T-helper 2 cell treated with Interferon-gamma antibody and Interleukin-4, amounts not matched to agents 100 ng/mL and 5 ng/mL, for 36 hours (primary cell): ENCODE measurements around the gene CELA2A. TPM values are rescaled to one million over a fixed set of nuclear protein-coding genes. Genes with fewer than 3 reads are reported as not detected.

Source experiments
- intact Hi-C: fragments of 100-400 bp; cut with micrococcal nuclease; formaldehyde crosslinking; loops from one replicate; pipeline ENCODE4 v1.15.1; 2023
- total RNA-seq: library from RNA; stranded (reverse); gene quantifications from 2 replicates; pipeline ENCODE4 v1.2.3, GENCODE V29; 2022

The CELA2A gene
- total RNA-seq, result not detected in 2 replicates

GRCh38 chr1:15456313-15456954, at the start of gene CELA2A:
Gene CELA2A (plus strand): TSS chr1:15456732. CDS start chr1:15456754, 22 bp downstream.
- intact Hi-C loops, result no loop called here

- intact Hi-C loops, result no loop called here
Measured at GRCh38 chr1:15407580-15407979, 49.0 kb upstream of the CELA2A start.

- intact Hi-C loops, result loop anchor here (1.0 kb wide), 1 partner anchor 8 kb away; no protein-coding TSS in a partner anchor
Measured at GRCh38 chr1:15408890-15409387, 47.6 kb upstream of the CELA2A start.

- intact Hi-C loops, result loop anchor here (1.0 kb wide), 1 partner anchor 8 kb away; no protein-coding TSS in a partner anchor
Measured at GRCh38 chr1:15409388-15410222, 46.9 kb upstream of the CELA2A start, which contains the start of gene EFHD2. Gene EFHD2 (plus strand): TSS chr1:15409888. CDS start chr1:15409972, 84 bp downstream.

- intact Hi-C loops, result no loop called here
Measured at GRCh38 chr1:15410223-15410883, 46.2 kb upstream of the CELA2A start.

- intact Hi-C loops, result no loop called here
Measured at GRCh38 chr1:15410884-15411245, 45.7 kb upstream of the CELA2A start.

- intact Hi-C loops, result no loop called here
Measured at GRCh38 chr1:15411593-15412137, 44.9 kb upstream of the CELA2A start.

GRCh38 chr1:15412175-15412800, 44.2 kb upstream of the CELA2A start:
- intact Hi-C loops, result no loop called here

- intact Hi-C loops, result no loop called here
Measured at GRCh38 chr1:15412843-15413242, 43.7 kb upstream of the CELA2A start.

- intact Hi-C loops, result no loop called here
Measured at GRCh38 chr1:15413563-15414444, 42.7 kb upstream of the CELA2A start.

GRCh38 chr1:15414445-15414983, 42.0 kb upstream of the CELA2A start:
- intact Hi-C loops, result no loop called here

- intact Hi-C loops, result loop anchor here (1.0 to 2.0 kb wide), 3 partner anchors 8 to 110 kb away; partner anchors contain the start of genes DNAJC16 and EFHD2
Measured at GRCh38 chr1:15417059-15417934, 39.2 kb upstream of the CELA2A start.

GRCh38 chr1:15418806-15419515, 37.6 kb upstream of the CELA2A start:
- intact Hi-C loops, result no loop called here

GRCh38 chr1:15420853-15421465, 35.6 kb upstream of the CELA2A start:
- intact Hi-C loops, result no loop called here

GRCh38 chr1:15422871-15423270, 33.7 kb upstream of the CELA2A start:
- intact Hi-C loops, result no loop called here

GRCh38 chr1:15423355-15424077, 33.0 kb upstream of the CELA2A start:
- intact Hi-C loops, result no loop called here

GRCh38 chr1:15424146-15424667, 32.3 kb upstream of the CELA2A start:
- intact Hi-C loops, result no loop called here
